Loucy (cell line): ENCODE measurements around the gene SLC2A1.

Experiments used
- CTCF ChIP-seq: fragments of 200-600 bp; sonication (generic); conservative IDR thresholded peaks from 2 replicates; pipeline ENCODE4 v1.5.1; 2014; ENCODE audit warnings: mild to moderate bottlenecking, antibody characterized with exemption, low read length
- EZH2phosphoT487 ChIP-seq: fragments of 200-600 bp; IDR thresholded peaks from 2 replicates; pipeline ENCODE4 v1.6.1; 2018; ENCODE audit warnings: antibody characterized with exemption, mild to moderate bottlenecking, moderate library complexity, borderline replicate concordance

DNA sequence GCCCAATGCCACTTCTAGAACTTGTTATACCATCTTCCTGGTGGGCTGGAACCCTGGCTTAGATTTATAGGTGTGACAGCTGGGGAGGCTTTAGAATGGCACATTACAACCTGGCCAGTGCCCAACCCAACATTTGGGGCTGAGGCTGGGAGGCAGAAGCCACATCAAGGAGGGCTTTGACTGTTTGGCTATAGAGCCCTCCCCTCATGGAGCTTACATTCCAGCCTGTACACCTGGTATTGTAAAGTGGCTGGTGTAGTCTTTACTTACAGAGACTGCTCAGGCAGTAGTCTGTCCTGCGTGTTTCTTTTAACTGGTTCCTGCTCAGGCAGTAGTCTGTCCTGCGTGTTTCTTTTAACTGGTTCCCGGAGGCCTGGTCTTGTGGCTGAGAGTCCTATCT is 10.0 kb upstream of the SLC2A1 start:
- TF ChIP-seq CTCF = no peak
- TF ChIP-seq EZH2phosphoT487 = no peak
